Adrenal gland (tissue), 12 donors: ENCODE results near the gene NUP43. TPM values are rescaled to one million over a fixed set of nuclear protein-coding genes. Genes with fewer than 3 reads are reported as not detected.
A peak's percentile ranks its signal among the peaks of the same experiment; 100 is the strongest.
"Not testable (repeated sequence)": the region's sequence is repeated elsewhere in the genome, so short reads cannot be mapped to it uniquely, and the experiment has no call there.

ENCODE experiments used
- DNase-seq, 7 donors: peaks; one replicate each; pipeline ENCODE4 v3.0.0-alpha.2; 2019 to 2020
- H3K27ac ChIP-seq, 5 donors: fragments of 200-600 bp; sonication (generic) in 4 of 5; 1 replicate in 3 of 5; 2 replicates in 2 of 5; pipeline versions ENCODE4 v1.5.1 to v1.8.0; 2016 to 2020; ENCODE audit warnings: mild to moderate bottlenecking in 1 of 5
- H3K27me3 ChIP-seq: fragments of 200-600 bp; 2 replicates; pipeline ENCODE4 v1.8.0; 2021
- H3K36me3 ChIP-seq, 2 donors: fragments of 200-600 bp; replicated peaks in 1 of 2; 1 replicate in 1 of 2; 2 replicates in 1 of 2; pipeline versions ENCODE4 v1.5.1 to v1.8.0; 2018 to 2022
- H3K4me1 ChIP-seq, 2 donors: fragments of 200-600 bp; replicated peaks in 1 of 2; 1 replicate in 1 of 2; 2 replicates in 1 of 2; pipeline versions ENCODE4 v1.5.1 to v1.8.0; 2018 to 2021
- H3K4me3 ChIP-seq, 4 donors: fragments of 200-600 bp; sonication (generic) in 3 of 4; one replicate each; pipeline ENCODE4 v1.5.1; 2016 to 2018
- H3K9me3 ChIP-seq, 3 donors: fragments of 200-600 bp; sonication (generic) in 1 of 3; replicated peaks in 1 of 3; 1 replicate in 2 of 3; 2 replicates in 1 of 3; pipeline versions ENCODE4 v1.5.1 to v1.8.0; 2016 to 2021
- POLR2A ChIP-seq, 2 donors: fragments of 450-650 bp; IDR thresholded peaks; one replicate each; pipeline ENCODE4 v1.6.1; 2017; ENCODE audit warnings: antibody characterized with exemption in 2 of 2, mild to moderate bottlenecking in 2 of 2, moderate library complexity in 1 of 2
- WGBS, 4 donors: extraction: QIAGEN DNeasy Blood & Tissue Kit in 2 of 4; methylation state at CpG; one replicate each; pipeline versions ENCODE4 v1.1.5 to v1.1.7; 2013 to 2017; 5-methylcytosine and 5-hydroxymethylcytosine counted together
- intact Hi-C, 2 donors: fragments of 100-400 bp; cut with DNase I; formaldehyde crosslinking; loops; one replicate each; pipeline versions ENCODE4 v1.14.1 to v1.15.0; 2022 to 2023
- polyA plus RNA-seq, 3 donors: library from polyadenylated mRNA; stranded (reverse); fragments of 200-250 nt in 2 of 3; fragments of 350-450 nt in 1 of 3; fragmentation: Illumina TruSeq in 1 of 3; extraction: RNeasy Lipid Tissue Mini Kit (QIAGEN cat#74804) in 1 of 3; gene quantifications; one replicate each; pipeline ENCODE4 v1.2.3, GENCODE V29; 2013 to 2014
- total RNA-seq, 9 donors: library from RNA; depleted of rRNA in 4 of 9; stranded (reverse); fragments of >200 nt in 4 of 9; fragments of 120-200 nt in 1 of 9; fragmentation: NEBNext Ultra II Directional in 1 of 9; extraction: Animal tissue kit (Norgen Biotek cat#: 25700) in 1 of 9; gene quantifications; one replicate each; pipeline versions ENCODE4 v1.1.0 to v1.2.4, GENCODE V29; 2013 to 2023
- TF ChIP-seq, protein P1 (sequence below), 6 experiments: fragments of 450-650 bp in 4 of 6; fragments of 200-600 bp in 2 of 6; sonication (generic) in 1 of 6; IDR thresholded peaks; 1 replicate in 5 of 6; 2 replicates in 1 of 6; pipeline versions ENCODE4 v1.5.1 to v1.8.0; 2016 to 2021; ENCODE audit warnings: antibody characterized with exemption in 6 of 6, mild to moderate bottlenecking in 2 of 6, moderate library complexity in 1 of 6
- donor health status: healthy with polysubstance abuse.
- donor health status: Bipolar disorder and iron deficiency.
- donor health status: DM: yes; HTN: yes; CAD: no.
- donor health status: DM: no; HTN: no; CAD: no.
- donor health status: DM: no; HTN: no; CAD: no.
- donor health status: DM: yes; HTN: yes; CAD: no.

The NUP43 gene
- total and polyA plus RNA-seq, 12 donors, result 6.2 to 36.2 (median 23.5) TPM

DNA sequence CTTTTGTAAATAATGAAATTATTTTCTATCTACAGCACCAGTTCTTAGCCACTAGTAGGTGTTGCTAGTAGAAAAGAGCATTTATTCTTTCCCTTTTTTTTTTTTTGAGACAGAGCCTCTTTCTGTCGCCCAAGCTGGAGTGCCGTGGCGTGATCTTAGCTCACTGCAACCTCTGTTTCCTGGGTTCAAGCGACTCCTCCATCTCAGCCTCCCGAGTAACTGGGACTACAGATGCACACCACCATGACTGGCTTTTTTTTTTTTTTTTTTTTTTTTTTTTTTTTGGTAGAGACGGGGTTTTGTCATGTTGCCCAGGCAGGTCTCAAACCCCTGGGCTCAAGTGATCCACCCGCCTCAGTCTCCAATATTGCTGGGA is 9.9 kb upstream of the NUP43 start:
- Histone ChIP-seq H3K9me3 (no peaks in the 10 kb centered on the region), H3K4me1 (peaks cover 0 to 15% of the 10 kb centered on the region in 2 donors), H3K4me3 (no peak overlapping the region), H3K27me3 (no peaks in the 10 kb centered on the region), H3K36me3 (no peaks in the 10 kb centered on the region), H3K27ac (no peak overlapping the region)
- 89 to 98% (median 94%) methylated on average over 7 of the region's 7 CpGs for WGBS, 4 donors
- intact Hi-C loops, result no loop called here
- DNase-seq, result no peak
- TF ChIP-seq POLR2A (IDR thresholded peaks at IDR 0.05), result no peak
- TF ChIP-seq, protein P1, sequence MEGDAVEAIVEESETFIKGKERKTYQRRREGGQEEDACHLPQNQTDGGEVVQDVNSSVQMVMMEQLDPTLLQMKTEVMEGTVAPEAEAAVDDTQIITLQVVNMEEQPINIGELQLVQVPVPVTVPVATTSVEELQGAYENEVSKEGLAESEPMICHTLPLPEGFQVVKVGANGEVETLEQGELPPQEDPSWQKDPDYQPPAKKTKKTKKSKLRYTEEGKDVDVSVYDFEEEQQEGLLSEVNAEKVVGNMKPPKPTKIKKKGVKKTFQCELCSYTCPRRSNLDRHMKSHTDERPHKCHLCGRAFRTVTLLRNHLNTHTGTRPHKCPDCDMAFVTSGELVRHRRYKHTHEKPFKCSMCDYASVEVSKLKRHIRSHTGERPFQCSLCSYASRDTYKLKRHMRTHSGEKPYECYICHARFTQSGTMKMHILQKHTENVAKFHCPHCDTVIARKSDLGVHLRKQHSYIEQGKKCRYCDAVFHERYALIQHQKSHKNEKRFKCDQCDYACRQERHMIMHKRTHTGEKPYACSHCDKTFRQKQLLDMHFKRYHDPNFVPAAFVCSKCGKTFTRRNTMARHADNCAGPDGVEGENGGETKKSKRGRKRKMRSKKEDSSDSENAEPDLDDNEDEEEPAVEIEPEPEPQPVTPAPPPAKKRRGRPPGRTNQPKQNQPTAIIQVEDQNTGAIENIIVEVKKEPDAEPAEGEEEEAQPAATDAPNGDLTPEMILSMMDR (IDR thresholded peaks at IDR 0.05), result no peak

DNA sequence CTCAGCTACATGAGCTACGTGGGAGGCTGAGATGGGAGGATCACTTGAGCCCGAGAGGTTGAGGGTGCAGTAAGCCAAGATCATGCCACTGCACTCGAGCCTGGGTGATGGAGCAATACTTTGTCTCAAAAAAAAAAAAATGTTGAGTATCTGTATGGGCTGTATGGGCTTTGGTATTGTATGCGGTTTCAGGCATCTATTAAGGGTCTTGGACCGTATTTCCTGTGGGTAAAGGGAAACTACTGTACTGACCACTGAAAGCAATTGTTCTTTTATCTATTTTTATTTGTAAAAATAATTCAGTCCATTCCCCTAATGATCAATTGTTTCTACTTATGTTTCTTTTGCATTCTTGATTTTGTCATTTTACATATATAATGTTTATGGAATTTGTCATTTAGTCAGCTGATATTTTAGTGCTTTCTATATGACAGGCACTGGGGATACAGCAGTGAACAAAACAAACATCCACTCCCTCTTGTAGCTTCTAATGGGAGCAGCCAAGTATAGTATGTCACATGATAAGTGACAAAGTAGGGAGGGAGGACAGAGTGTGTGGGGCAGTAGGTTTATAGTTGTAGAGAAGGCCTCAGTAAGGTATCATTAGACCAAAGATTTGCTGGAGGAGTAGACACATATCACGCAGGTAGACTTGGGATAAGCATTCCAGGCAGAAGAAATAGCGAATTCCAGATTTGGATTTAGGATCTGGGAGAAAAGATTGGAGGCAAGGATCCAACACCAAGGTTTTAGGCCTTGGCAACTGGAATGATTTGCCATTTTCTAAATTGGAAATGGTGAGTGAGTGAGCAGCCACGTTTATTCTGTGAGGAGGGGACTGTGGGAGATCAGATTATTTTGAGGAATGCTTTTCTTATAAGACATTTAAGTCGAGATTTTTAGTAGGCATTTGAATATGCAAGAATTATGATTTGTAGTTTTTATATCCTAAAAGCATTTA is 9.3 kb upstream of the NUP43 start:
- Histone ChIP-seq H3K27ac (peak overlapping the region in 1 of 5 donors; percentile 2), H3K4me3 (no peak overlapping the region), H3K4me1 (peaks cover 7 to 20% of the 10 kb centered on the region in 2 donors), H3K36me3 (no peaks in the 10 kb centered on the region), H3K9me3 (no peaks in the 10 kb centered on the region), H3K27me3 (no peaks in the 10 kb centered on the region)
- 86 to 89% (median 88%) methylated on average over 9 of the region's 9 CpGs for WGBS, 4 donors
- no peak for TF ChIP-seq POLR2A (IDR thresholded peaks at IDR 0.05)
- TF ChIP-seq, protein P1 (IDR thresholded peaks at IDR 0.05), result no peak
- no peak for DNase-seq
- intact Hi-C loops, result no loop called here

DNA sequence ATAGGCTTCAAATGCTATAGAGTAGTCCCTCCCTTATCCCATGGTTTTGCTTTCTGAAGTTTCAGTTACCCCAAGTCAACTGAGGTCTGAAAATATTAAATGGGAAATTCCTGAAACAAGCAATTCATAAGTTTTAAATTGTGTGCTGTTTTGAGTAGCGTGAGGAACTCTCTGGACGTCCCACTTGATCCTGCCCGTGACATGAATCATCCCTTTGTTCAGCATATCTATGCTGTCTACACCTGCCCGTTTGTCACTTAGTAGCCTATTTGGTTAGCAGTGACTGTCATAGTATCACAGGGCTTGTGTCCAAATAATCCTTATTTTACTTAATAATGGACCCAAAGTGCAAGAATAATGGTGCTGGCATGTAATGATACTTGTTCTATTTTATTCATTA is 8.2 kb upstream of the NUP43 start:
- no peak for TF ChIP-seq POLR2A (IDR thresholded peaks at IDR 0.05)
- TF ChIP-seq, protein P1 (IDR thresholded peaks at IDR 0.05), result no peak
- no peaks in the 10 kb centered on the region for H3K9me3 ChIP-seq
- no peak overlapping the region for H3K27ac ChIP-seq
- no peaks in the 10 kb centered on the region for H3K36me3 ChIP-seq
- DNase-seq, result no peak
- peaks cover 9 to 24% of the 10 kb centered on the region in 2 donors for H3K4me1 ChIP-seq
- no peaks in the 10 kb centered on the region for H3K27me3 ChIP-seq
- intact Hi-C loops, result no loop called here
- WGBS, 4 donors, result 76 to 88% (median 83%) methylated on average over 4 of the region's 4 CpGs
- H3K4me3 ChIP-seq, result no peak overlapping the region

DNA sequence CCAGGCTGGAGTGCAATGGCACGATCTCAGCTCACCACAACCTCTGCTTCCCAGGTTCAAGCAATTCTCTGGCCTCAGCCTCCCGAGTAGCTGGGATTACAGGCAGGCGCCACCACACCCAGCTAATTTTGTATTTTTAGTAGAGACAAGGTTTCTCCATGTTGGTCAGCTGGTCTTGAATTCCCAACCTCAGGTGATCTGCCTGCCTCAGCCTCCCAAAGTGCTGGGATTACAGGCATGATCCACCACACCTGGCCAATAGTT is 7.0 kb upstream of the NUP43 start:
- H3K27me3 ChIP-seq, intact Hi-C loops, DNase-seq, H3K36me3 ChIP-seq, H3K4me3 ChIP-seq, H3K27ac ChIP-seq, H3K9me3 ChIP-seq: not testable (repeated sequence)
- 80 to 88% (median 83%) methylated on average over 3 of the region's 3 CpGs for WGBS, 4 donors
- H3K4me1 ChIP-seq, result peaks cover 9 to 24% of the 10 kb centered on the region in 2 donors
